HG03342 (cell line): Measurements from ENCODE around the gene TDRD6.
"Not testable (repeated sequence)": the region's sequence is repeated elsewhere in the genome, so short reads cannot be mapped to it uniquely, and the experiment has no call there.

ENCODE experiments used
- ATAC-seq: cut with Tn5 transposase; IDR thresholded peaks from one replicate; pipeline ENCODE4 v1.9.1; 2021; ENCODE audit warnings: mild to moderate bottlenecking, moderate library complexity; ENCODE audit not compliant: unreplicated experiment

TDRD6 gene

DNA sequence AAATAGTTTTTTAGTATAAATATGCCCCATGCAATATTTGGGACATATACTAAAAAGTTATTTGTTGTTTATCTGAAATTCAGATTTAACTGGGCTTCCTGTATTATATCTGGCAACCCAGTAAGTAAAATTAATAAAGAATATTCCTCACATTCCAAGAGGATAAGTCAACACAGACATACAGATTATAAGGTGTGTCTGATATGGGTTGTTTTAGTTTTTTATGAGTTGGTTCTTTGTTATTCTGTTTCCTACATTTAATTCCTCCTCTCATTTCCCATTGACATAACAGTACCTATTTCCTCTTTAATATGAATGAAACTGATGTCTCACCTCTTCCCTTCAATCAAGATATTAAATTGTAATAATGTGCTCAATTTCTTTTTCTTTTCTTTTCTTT lies 49.2 kb downstream of the TDRD6 start:
- ATAC-seq = no peak

DNA sequence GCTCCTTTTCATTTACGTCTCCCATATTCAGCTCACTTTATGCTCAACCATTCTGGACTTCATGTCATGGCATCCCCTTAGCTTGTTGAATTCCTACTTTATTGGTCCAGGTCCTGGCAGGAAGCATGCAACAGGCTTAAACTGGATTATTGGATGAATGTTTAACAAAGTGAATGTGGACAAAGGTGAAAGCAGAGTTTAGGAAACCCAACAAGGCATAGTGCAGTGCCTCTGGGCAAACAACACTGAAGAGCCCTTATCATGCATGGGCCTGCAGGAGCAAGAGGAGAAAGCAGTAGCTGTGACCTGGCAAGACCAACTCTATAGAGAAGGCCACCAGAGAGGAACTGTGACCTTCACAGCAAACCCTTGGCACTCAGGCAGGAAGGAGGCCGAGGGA lies 53.8 kb downstream of the TDRD6 start:
- ATAC-seq = no peak

DNA sequence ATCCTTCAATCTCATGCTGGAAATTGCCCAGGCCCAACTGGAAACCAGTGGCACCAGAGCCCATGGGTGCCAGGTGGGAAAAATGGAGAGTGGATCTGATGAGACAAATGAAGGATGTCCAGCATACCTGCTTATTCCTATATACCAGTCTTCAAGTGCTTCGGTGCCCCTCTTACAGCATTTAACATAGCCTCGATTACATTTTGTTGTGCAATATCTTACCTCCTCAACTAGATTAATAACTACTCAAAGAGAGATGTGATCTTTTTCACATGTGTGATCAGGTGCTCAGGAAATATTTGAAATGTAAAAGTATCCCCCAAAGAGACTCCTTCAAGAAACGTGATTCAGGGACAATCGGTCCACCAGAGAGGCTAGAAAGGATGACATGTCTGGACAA lies 54.2 kb downstream of the TDRD6 start:
- ATAC-seq = no peak

DNA sequence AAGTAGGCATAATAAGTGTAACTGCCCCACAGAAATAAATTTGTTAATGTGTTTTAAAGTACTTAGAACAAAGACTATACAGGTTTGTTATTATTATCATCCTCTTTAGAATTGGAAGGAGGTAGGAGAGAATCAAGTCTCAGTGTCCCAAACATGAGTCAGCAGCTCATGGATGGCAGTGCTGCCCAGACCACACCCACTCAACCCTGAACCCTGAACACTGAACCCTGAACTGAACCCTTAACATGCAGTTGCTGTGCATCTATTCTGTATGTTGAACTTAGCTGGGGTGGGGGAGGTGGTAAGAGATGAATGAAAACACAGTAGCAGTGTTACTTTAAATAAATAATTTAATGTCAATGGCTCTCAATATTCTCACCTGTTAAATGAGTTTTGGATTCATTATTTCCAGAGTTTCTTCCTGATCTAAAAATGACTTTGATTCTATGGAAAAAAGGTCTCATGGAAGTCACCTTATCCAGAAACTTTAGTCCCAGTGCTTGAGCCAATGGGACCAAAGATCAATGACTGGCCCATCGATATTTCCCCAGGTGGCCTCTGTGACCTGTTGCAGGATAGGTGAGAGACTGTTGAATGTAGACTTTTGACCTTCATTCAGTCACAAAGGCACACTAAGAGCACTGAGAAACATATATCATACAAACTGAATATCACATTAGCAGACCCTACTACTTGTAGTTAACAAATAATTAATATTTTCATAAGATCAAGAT lies 55.9 kb downstream of the TDRD6 start:
- no peak for ATAC-seq

DNA sequence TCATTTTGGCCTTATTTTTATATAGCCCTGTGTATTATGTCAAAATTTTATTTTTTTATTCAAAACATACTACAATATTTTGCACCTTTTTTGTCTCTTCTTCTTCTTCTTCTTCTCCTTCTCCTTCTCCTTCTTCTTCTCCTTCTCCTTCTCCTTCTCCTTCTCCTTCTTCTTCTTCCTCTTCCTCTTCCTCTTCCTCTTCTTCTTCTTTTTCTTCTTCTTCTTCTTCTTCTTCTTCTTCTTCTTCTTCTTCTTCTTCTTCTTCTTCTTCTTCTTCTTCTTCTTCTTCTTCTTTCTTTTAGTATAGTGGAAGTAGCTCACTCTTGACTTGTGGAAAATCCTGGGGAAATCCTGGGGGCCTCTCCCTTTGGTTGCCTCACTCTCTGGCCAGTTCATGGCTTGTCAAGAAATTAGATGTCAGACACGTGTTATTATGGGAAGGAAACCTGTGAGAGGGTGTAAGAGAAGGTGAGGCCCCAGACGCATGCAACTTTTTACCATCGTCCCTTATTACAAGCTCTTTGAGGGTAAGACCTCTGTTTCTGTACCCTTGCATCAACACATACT lies 56.6 kb downstream of the TDRD6 start:
- ATAC-seq = not testable (repeated sequence)

DNA sequence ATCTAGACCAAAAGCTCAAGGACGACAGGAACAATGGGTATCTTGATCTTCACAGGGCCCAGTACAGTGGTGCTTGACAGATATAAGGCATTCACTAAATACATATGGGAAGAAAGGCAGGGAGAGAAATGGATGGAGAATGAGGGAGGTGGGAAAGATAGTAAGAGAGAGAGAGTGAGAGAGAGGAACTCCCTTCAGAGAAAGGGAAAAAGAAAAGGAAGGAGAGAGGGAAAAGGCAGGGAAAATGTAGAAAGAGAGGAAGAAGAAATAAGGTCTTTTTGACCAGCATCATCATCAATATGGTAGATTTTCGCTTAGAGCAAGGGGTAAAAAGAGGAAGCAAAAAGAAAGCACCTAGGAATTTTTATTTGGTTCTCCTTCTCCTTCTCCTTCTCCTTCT lies 58.3 kb downstream of the TDRD6 start:
- no peak for ATAC-seq

DNA sequence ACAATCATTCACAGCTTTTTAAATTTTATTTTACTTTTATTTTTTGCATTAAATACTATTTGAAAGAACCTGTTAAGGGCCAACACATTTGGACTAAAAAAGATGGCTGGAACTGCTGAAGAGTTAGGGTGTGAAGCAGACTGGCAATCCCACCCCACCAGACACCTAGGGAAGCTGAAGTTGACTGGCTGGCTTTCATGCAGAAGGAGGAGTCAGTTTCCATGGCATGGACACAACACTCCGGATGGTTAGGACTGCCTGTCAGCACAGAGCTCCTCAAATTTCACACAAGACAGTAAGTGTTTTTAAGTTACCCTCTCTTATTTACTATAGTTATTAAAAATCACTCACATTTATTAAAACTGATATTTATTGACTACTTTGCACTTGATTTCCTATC lies 59.0 kb downstream of the TDRD6 start, which contains the start of gene ANKRD66:
ANKRD66 (plus strand) TSS at position 238 of the 400 bp plus-strand sequence. CDS start 5,016 bp downstream, outside the sequence.
- no peak for ATAC-seq

DNA sequence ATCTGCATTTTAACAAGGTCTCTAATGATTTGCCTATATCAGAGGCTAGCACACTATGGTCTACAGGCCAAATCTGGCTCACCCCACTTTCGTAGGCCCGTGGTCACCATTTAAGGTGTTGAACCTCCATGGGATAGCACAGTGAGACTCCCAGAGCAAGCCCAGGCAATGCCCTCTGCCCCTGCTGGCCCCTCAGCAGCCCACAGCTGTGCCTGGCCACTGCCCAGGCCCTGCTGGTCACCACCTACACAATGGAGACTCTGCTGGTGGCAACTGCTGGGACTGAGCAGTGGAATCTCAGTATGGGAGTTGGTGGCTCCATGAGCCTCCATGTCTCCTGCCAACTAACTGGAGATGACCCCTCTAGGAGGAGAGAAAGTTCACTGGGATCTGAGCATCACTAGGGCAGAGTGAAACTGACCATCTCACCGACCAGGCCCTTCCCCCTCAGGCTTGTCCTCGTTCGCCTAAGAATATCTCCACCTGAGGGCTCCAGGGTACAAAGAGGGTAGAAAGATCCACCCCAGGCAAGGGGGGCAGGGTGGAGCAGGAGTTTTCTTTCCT lies 61.3 kb downstream of the TDRD6 start:
- ATAC-seq = no peak

DNA sequence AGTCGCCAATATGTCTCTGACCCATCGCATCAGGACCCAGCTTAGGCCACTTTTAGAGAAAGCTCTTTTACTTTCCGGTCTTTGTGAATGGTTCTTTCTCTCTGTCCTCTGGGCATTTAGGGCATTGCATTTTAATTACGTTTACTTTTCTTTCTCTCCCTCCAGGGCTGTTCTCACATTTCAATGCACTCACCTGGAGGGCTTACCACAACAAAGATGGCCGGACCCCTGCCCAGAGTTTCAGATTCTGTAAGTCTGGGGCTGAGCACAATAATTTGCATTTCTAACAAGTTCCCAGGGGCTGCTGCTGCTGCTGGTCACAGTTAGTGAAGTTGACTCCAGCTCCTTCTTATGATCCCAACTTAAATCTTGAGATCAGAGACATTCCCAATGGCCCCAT lies 62.0 kb downstream of the TDRD6 start:
- no peak for ATAC-seq

DNA sequence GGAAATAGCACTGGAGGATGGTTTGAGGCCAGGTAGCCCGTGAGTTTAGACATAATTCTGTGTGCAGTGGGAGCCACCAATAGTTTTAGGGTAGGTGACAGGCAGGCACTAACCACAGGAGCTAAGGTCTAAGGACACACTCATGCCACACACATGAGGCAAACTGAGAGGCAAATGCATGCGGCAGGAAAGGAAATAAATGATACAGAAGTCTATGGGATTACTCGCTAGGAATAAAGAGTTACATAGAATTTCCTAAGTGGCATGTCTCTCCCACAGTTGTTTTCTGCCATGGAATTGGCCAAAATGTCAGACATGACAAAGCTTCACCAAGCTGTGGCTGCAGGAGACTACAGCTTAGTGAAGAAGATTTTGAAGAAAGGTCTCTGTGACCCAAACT lies 64.0 kb downstream of the TDRD6 start:
- no peak for ATAC-seq
